HG02884 (cell line): ENCODE results near the gene MFSD11.
"Not testable (repeated sequence)": the region's sequence is repeated elsewhere in the genome, so short reads cannot be mapped to it uniquely, and the experiment has no call there.

Experiments
- ATAC-seq: cut with Tn5 transposase; IDR thresholded peaks from one replicate; pipeline ENCODE4 v1.9.1; 2021; ENCODE audit warnings: mild to moderate bottlenecking, moderate library complexity; ENCODE audit not compliant: unreplicated experiment

The MFSD11 gene

GRCh38 chr17:76796081-76796480, 58.2 kb downstream of the MFSD11 start:
- ATAC-seq: no peak

DNA sequence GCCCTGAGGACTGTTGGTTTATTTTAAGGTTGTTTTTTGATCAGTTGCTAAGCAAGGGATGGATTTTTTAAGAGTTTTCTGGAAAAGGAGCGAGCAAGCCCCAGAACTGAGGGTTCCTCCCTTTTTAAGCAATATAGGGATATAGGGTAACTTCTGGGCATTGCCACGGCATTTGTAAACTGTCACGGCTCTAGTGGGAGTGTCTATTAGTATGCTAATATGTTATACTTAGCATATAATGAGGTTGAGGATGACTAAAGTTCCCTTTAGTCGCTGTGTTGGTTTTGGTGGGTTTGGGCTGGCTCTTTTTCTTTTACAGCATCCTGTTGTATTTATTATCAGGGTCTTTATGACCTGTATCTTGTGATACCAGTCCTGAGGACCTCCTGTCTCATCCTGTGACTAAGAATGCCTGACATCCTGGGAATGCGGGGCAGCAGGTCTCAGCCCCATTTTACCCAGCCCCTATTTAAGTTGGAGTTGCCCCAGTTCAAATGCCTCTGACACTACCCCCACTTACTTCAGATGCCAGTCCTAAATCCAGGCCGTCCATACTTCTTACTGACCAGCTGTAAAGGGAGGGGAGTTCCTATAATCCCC, 59.4 kb downstream of the MFSD11 start:
- no peak for ATAC-seq

DNA sequence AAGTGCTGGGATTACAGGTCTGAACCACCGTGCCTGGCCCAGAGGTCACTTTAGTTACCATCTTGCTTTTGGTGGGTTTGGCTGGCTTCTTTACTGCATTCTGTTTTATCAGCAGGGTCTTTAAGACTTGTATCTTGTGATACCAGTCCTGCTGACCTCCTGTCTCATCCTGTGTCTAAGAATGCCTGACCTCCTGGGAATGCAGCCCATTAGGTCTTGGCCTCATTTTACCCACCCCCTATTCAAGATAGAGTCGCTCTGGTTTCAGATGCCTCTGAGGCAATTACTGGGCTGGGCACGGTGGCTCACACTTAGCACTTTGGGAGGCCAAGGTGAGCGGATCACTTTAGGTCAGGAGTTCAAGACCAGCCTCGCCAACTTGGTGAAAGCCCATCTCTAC, 63.8 kb downstream of the MFSD11 start:
- ATAC-seq: no peak

GRCh38 chr17:76805319-76805718, 67.4 kb downstream of the MFSD11 start:
- no peak for ATAC-seq

DNA sequence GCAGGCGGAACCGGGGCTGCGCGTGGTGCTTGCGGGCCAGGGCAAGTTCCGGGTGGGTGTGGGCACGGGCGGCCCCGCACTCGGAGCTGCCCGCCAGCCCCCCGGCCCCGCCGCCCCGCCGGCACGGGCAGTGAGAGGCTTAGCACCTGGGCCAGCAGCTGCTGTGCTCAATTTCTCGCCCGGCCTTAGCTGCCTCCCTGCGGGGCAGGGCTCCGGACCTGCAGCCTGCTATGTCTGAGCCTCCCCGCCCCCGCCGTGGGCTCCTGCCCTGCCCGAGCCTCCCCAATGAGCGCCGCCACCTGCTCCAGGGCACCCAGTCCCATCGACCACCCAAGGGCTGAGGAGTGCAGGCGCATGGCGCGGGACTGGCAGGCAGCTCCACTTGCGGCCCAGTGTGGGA, 68.2 kb downstream of the MFSD11 start:
- ATAC-seq: not testable (repeated sequence)

DNA sequence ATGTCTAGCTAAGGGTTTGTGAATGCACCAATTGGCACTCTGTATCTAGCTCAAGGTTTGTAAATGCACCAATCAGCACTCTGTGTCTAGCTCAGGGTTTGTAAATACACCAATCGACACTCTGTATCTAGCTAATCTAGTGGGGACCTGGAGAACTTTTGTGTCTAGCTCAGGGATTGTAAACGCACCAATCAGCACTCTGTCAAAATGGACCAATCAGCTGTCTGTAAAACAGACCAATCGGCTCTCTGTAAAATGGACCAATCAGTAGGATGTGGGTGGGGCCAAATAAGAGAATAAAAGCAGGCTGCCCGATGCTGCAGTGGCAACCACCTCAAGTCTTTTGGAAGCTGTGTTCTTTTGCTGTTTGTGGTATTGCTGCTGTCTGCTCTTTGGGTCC, 68.8 kb downstream of the MFSD11 start:
- not testable (repeated sequence) for ATAC-seq

- ATAC-seq: no peak
These were observed 70.4 kb downstream of the MFSD11 start for GRCh38 chr17:76808326-76808725.

GRCh38 chr17:76810956-76811355, 73.0 kb downstream of the MFSD11 start:
- ATAC-seq: no peak

DNA sequence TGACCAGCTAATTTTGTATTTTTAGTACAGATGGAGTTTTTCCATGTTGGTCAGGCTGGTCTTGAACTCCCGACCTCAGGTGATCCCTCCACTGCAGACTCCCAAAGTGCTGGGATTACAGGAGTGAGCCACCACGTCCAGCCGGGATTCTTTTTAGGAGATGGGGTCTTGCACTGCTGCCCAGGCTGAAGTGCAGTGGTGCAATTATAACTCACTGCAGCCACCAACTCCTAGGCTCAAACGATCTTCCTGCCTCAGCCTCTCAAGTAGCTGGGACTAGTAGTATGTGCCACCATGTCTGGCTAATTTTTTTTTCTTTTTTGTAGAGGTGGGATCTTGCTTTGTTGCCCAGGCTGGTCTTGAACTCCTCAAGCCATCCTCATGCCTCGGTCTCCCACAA, 73.9 kb downstream of the MFSD11 start:
- no peak for ATAC-seq

DNA sequence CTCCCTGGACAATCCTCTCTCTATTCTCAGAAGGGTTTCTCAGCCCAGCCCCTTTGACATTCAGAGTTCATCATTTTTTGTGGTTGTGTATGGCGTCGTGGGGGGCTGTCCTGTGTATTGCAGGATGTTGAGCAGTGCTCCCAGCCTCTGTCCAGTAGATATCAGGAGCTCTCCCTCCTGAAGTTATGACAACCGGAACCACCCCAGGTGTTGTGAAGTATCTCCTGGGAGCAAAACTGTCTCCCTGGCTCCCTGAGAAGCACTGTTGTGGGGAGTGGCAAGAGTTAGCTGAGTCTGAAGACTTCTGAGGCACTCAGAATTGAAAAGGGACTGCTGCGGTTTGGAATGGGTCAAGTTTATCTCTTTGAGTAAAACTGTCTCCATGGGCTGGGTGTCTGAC, 74.3 kb downstream of the MFSD11 start:
- ATAC-seq: no peak

DNA sequence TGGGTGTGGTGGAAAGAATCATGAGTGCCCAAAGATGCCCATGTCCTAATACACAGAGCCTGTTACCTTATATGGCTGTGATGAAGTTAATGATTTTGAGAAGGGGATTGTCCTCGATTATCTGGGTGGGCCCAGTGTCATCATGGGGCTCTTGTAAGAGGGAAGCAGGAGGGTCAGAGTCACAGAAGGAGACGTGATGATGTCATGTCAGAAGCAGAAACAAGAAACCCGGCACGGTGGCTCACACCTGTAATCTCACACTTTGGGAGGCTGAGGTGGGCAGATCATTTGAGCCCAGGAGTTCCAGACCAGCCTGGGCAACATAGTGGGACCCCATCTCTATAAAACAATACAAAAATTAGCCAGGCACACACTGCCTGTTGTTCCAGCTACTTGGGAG, 75.0 kb downstream of the MFSD11 start:
- no peak for ATAC-seq

DNA sequence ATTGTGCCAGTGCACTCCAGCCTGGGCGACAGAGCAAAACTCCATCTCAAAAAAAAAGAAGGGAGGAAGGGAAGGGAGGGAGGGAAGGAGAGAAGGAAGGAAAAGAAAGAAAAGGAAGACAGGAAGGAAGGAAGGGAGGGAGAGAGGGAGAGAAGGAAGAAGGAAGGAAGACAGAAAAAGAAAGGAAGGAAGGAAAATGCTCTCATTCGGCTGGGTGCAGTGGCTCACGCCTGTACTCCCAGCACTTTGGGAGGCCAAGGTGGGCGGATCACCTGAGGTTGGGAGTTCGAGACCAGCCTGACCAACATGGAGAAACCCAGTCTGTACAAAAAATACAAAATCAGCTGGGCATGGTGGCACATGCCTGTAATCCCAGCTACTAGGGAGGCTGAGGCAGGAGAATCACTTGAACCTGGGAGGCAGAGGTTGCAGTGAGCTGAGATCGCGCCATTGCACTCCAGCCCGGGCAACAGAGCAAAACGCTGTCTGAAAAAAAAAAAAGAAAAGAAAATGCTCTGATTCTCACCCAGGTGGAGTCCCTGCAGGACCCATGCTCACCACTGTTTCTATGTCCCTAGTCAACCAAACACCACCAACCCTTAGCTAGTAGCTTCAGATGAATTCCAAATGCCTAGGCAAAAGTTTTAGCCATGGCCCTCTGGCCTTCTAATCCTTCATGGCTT, 78.1 kb downstream of the MFSD11 start:
- not testable (repeated sequence) for ATAC-seq

GRCh38 chr17:76816590-76817135, 78.7 kb downstream of the MFSD11 start:
- no peak for ATAC-seq

GRCh38 chr17:76820039-76820438, 82.1 kb downstream of the MFSD11 start:
- ATAC-seq: no peak

DNA sequence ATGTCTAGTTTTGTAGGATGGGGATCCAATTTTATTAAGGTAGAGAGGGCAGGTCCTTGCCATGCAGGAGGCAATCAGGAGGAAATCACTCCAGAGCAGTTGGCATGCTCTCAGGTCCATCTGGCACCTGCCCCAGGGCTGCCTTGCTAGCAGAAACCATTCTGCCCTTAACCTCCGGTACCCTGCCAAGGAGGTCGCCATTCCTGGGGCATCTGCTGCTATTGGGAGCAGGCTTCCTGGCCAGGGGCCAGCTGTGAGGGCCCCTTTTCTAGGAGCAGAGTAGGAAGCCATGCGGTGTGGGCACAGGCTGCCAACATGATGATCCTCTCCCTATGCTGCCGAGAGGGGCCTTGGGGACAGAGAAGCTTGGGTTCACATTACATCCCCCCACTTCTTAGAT, 82.6 kb downstream of the MFSD11 start:
- ATAC-seq: no peak

GRCh38 chr17:76822184-76822778, 84.4 kb downstream of the MFSD11 start:
- no peak for ATAC-seq

DNA sequence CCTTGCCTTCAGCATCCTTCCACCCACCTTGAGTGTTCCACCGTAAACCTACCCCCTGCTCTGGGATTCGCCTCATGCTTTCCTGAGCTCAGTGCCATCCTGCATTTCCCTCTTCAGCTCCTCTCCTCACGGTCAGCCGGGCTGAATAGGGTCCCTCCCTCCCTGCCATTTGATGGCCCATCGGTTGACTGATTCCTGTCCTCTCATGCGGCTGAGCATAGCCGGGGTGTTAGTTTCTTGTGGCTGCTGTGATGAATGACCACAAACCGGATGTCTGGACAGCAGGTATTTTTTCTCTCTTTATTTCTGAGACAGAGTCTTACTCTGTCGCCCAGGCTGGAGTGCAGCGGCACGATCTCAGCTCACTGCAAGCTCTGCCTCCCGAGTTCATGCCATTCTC, 86.2 kb downstream of the MFSD11 start:
- ATAC-seq: no peak

DNA sequence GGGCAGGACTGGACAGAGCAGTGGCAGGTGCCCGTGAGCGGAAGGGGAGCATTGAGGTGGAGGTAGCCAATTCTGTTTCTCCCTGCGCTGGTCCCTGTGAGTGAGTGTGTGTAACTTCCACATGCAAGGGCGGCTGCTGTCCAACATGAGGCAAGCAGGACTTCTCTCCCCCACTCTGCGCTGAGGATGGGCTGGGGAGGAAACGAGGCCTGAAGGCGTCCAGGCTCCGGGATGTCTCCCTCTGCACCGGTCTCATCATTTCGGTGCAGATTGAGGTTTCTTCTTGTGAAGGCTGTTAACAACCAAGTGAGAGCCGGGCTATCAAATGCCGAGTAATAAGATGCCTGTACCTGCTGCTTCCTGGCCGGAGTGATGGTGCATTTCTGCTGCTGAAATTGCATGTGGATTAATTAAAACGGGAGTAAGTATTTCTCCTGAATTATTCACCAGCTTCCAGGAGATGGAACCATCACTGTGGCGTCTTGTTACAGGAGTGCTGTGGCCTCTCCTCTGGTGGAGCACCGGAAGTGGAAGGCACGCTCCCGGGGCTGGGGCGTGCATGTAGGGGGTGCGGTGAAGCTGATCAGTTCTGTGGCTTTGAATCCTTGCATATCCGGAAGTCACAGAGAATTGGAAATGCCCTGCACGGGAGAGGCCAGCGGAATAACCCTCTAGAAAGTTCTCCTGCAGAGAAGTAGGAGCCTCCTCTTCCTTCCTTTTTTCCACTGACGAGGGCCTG, 88.6 kb downstream of the MFSD11 start:
- ATAC-seq: no peak

DNA sequence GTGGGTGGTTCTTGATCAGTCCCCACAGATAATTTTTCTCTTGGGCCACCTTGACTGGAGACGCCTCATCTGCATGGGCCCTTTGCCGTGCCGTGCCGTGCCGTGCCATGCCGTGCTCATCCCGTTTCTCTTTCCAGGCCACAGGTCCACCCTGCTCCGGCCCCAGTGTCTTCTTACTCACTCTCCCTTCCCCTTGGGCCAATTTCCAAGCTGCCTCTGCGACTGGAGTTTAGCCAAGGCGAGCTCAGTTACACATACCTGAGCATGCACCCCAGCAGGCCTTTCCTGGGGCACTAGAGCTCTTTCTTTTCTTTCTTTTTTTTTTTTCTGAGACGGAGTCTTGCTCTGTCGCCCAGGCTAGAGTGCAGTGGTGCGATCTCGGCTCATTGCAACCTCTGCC, 89.8 kb downstream of the MFSD11 start:
- ATAC-seq: no peak
